GM12873 (cell line): ENCODE results near the gene TXNL1.

Experiments
- CTCF ChIP-seq: IDR thresholded peaks from 2 replicates; pipeline ENCODE4 v1.5.1; 2012; ENCODE audit warnings: low read depth, mild to moderate bottlenecking, moderate library complexity, low read length, control low read depth; ENCODE audit not compliant: insufficient read depth; ENCODE audit errors: missing control alignments

Gene TXNL1

GRCh38 chr18:56638232-56639103 lies at the start of gene TXNL1:
Gene TXNL1, minus strand, starts transcription at chr18:56638592. Its CDS starts 152 bp downstream, at chr18:56638440.
- no peak for TF ChIP-seq CTCF

GRCh38 chr18:56684277-56684676 lies 45.9 kb upstream of the TXNL1 start:
- no peak for TF ChIP-seq CTCF

GRCh38 chr18:56678836-56679565 lies 40.6 kb upstream of the TXNL1 start:
- no peak for TF ChIP-seq CTCF

GRCh38 chr18:56676639-56677038 lies 38.2 kb upstream of the TXNL1 start:
- no peak for TF ChIP-seq CTCF

- TF ChIP-seq CTCF, result no peak
Measured at GRCh38 chr18:56672981-56673380, 34.6 kb upstream of the TXNL1 start.

- no peak for TF ChIP-seq CTCF
Measured at GRCh38 chr18:56672391-56672790, 34.0 kb upstream of the TXNL1 start.

GRCh38 chr18:56662902-56663301 lies 24.5 kb upstream of the TXNL1 start:
- no peak for TF ChIP-seq CTCF
